Choroid plexus epithelial cell (primary cell): ENCODE data around the gene MAEA.

ENCODE experiments used
- DNase-seq: peaks from one replicate; pipeline ENCODE4 v3.0.0-alpha.2; 2010; ENCODE audit warnings: low read depth
- H3K4me3 ChIP-seq: 2 replicates; pipeline ENCODE4 v1.5.1; 2011; ENCODE audit warnings: low read depth, mild to moderate bottlenecking, control low read depth, low read length, moderate library complexity
- TF ChIP-seq, protein P1 (sequence below): conservative IDR thresholded peaks from 2 replicates; pipeline ENCODE4 v1.5.1; 2011; ENCODE audit warnings: low read depth, mild to moderate bottlenecking, control low read depth, inconsistent platforms, low read length, moderate library complexity

MAEA gene

DNA sequence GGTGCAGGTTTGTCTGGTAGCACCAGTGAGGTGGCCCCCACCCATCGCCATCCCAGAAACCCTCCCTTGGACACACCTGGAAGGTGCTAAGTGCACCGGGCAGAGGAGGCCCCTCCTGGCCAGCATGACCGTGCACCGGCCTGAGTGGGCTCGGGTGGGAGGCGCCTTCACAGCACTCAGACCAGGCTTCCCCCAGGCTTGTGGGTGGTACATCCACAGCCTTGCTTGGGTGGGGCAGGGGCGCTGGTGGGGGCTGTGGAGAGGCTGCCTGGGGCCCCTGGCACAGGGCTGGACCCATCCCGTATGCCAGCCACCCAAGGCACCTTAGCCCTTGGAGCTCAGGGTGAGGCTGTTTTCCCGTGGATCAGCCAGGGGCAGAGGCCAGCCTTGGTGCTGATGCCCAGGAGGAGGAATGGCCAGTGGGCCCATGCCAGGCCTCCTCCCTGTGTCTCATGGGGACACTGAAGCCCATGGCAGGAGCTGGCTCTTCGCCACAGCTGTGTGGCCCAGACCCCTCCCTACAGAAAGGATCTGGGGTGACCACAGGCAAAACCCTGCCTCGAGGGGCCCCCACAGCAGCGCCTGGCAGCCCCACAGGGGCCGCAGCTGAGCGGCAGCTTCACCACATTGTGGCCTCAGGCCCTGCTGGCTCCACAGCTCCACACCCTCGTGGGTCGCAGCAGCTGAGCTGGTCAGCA is 95.1 kb downstream of the MAEA start:
- TF ChIP-seq, protein P1, sequence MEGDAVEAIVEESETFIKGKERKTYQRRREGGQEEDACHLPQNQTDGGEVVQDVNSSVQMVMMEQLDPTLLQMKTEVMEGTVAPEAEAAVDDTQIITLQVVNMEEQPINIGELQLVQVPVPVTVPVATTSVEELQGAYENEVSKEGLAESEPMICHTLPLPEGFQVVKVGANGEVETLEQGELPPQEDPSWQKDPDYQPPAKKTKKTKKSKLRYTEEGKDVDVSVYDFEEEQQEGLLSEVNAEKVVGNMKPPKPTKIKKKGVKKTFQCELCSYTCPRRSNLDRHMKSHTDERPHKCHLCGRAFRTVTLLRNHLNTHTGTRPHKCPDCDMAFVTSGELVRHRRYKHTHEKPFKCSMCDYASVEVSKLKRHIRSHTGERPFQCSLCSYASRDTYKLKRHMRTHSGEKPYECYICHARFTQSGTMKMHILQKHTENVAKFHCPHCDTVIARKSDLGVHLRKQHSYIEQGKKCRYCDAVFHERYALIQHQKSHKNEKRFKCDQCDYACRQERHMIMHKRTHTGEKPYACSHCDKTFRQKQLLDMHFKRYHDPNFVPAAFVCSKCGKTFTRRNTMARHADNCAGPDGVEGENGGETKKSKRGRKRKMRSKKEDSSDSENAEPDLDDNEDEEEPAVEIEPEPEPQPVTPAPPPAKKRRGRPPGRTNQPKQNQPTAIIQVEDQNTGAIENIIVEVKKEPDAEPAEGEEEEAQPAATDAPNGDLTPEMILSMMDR = no peak
- no peak overlapping the region for H3K4me3 ChIP-seq
- DNase-seq = no peak

- DNase-seq = no peak
- TF ChIP-seq, protein P1 = no peak
- no peak overlapping the region for H3K4me3 ChIP-seq
Measured at GRCh38 chr4:1385373-1386340, 96.0 kb downstream of the MAEA start.
